ENCODE results near the gene PIK3CB. TPM values are rescaled to one million over a fixed set of nuclear protein-coding genes. Genes with fewer than 3 reads are reported as not detected.
A peak's percentile ranks its signal among the peaks of the same experiment; 100 is the strongest.
"Not testable (repeated sequence)": the region's sequence is repeated elsewhere in the genome, so short reads cannot be mapped to it uniquely, and the experiment has no call there.

PIK3CB gene
- total RNA-seq, 1 donor from 2014 or later, result 33.3 TPM

GRCh38 chr3:138696666-138697370 lies 137.9 kb downstream of the PIK3CB start:
- ATAC-seq (no peak), DNase-seq (no peak)
- intact Hi-C loops (cut with micrococcal nuclease), result no loop called here

DNA sequence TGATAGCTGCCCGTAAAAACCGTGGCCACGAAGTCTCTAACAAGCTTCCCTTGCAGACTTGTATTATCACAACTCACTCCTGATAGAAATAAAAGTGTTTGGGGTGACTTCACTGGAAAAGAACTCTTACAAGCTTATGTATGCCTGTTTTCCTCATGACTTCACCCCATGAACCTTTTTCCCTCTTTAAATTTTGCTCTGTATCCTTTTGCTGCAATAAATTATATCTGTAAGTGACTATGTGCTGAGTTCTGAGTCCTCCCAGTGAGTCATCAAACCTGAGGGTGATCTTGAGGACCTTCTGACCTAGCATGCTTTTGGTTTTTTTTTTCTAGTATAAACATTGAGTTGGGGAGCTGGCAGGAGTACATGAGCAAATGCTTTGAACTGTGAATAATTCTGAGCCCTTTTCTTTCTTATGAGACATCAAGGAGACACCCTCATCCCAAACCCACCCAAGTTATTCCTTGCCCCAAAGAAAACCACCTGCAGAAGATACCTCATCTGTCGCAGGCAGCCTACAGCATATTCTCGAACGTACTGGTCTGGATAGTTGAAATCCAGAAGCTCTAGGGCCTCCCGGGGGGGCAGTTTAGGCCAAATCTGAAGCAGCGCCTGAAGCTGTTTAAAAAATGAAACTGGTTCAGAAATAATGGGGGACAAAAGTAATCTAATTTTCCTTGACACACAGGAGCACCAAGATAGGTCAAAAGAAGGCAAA lies 140.3 kb downstream of the PIK3CB start:
- intact Hi-C loops (cut with micrococcal nuclease), result no loop called here
- DNase-seq, result no peak
- ATAC-seq, result no peak

DNA sequence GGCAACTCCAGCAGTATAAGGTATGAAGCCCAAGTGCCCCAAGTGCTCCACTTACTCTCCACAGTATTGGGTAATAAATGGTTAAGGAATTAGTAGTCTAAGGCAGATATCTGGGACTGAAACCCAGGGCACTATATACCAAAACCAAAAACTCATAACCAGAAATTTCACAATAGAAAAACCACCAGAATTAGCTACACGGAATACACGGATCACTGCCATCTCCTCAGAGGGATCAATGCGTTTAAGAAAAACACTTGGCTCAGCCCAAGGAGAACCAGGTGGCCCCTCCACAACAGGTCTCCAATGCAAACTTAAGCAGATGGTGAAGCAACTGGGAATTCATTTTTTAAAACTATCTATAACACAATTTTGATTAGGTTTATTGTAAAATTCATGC lies 142.6 kb downstream of the PIK3CB start:
- ATAC-seq (no peak), DNase-seq (no peak)
- intact Hi-C loops (cut with micrococcal nuclease), result no loop called here

DNA sequence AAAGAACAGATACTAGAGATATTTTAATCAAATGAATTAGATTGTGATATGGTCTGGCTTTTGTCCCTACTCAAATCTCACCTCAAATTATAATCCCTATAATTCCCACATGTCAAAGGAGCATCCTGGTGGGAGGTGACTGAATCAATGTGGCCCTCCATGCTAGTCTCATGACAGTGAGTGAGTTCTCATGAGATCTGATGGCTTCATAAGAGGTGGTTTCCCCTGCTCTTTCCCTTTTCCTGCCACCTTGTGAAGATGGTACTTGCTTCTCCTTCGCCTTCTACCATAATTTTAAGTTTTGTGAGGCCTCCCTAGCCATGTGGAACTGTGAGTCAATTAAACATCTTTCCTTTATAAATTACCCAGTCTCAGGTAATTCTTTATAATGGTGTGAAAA lies 143.4 kb downstream of the PIK3CB start:
- intact Hi-C loops (cut with micrococcal nuclease), result no loop called here
- ATAC-seq, result no peak

GRCh38 chr3:138690036-138690435 lies 144.7 kb downstream of the PIK3CB start:
- no peak for DNase-seq
- intact Hi-C loops (cut with micrococcal nuclease), result no loop called here
- ATAC-seq, result no peak

More for the DNA sequence above, 143.4 kb downstream of the PIK3CB start:
- DNase-seq, result no peak

GRCh38 chr3:138688871-138689299 lies 145.8 kb downstream of the PIK3CB start:
- ATAC-seq (no peak), DNase-seq (no peak)
- intact Hi-C loops (cut with micrococcal nuclease), result no loop called here

- intact Hi-C loops (cut with micrococcal nuclease), result no loop called here
- DNase-seq, result no peak
- ATAC-seq, result no peak
These were observed 147.5 kb downstream of the PIK3CB start for GRCh38 chr3:138687236-138687635.

- no peak for DNase-seq
- intact Hi-C loops (cut with micrococcal nuclease), result no loop called here
- no peak for ATAC-seq
These were observed 147.9 kb downstream of the PIK3CB start for GRCh38 chr3:138686771-138687221.

DNA sequence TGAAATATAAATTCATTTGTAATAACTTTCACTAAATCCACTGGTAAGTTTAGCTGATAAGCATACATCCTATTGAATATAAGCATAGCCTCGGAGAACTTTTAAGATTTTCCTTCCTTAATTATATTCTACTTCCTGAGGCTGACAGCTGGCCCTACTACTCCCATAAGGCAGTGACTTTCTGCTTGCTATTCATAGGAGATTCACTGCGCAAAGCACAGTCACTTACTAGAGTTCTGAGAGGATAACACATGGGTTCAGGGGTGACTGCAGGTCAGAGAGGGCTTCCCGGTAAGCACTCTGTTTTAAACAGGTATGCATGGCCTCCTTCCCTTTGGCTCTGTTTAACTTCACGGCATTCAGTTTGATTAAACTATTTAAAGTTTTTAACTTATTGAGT lies 150.3 kb downstream of the PIK3CB start:
- DNase-seq (no peak), ATAC-seq (no peak)
- intact Hi-C loops (cut with micrococcal nuclease), result no loop called here

DNA sequence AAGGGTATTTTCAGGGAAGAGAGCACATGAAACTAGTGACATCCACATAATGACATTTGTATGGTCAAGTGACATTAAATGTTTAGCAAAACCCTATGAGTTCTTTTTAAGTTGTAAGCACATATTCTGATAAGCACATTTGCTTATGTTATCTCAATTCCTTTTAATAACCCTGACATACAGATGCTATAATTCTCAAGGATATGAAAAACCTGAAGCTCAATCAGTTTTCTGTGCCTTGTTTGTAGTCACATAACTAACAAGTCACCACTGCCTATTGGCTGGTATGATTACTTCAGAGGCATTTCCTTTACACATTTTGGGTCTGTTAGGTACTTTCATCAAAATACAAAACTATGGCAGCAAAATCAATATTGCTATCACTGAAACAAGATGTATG lies 152.1 kb downstream of the PIK3CB start:
- DNase-seq, result no peak
- ATAC-seq, result no peak
- intact Hi-C loops (cut with micrococcal nuclease), result no loop called here

DNA sequence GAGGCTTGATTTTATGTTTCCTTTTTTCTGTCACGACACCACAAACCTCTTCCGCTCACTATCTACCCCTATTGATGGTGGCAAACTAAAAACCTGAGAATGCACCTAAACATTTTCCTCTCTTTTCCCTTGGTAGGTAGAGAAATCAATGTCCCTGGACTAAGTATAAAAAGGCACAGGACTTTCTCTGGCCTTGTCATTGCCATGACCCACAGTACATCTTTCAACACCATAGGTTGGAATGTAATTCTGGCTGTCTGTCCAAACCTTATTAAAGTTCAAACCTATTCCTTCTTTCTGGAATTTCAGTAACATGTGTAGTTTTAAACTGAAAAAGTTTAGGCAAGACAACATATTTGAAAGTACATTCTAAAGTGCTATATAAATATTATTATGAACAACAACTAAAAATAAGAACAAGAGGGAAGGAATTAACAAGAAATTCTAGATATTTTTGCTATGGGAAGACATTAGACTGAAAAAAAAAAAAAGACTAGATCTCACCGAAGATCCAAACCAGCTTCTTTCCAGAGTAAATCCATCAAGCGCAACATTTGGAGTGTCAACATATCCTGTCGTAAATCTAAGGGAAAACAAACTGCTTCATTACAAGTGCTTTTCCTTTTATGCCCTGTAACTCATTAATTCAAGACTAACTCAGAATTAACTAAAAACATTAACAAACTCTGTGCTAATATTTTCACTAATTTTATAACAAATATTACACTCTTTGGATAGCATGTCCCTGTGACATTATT lies 153.1 kb downstream of the PIK3CB start:
- ATAC-seq (peak; percentile 65), DNase-seq (no peak)
- intact Hi-C loops (cut with micrococcal nuclease), result no loop called here

DNA sequence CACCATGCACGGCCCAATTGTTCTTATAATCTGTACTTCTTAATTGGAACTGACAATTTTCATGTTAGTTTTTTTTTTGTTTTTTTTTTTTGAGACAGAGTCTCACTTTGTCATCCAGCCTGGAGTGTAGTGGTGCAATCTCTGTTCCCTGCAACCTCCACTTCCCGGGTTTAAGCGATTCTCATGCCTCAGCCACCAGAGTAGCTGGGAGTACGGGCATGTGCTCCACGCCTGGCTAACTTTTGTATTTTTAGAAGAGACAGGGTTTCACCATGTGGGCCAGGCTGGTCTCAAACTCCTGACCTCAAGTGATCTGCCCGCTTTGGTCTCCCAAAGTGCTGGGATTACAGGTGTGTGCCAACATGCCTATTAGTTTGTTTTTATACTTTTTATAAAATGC lies 153.8 kb downstream of the PIK3CB start:
- DNase-seq; intact Hi-C loops (cut with micrococcal nuclease): not testable (repeated sequence)
- ATAC-seq, result peak; percentile 31

DNA sequence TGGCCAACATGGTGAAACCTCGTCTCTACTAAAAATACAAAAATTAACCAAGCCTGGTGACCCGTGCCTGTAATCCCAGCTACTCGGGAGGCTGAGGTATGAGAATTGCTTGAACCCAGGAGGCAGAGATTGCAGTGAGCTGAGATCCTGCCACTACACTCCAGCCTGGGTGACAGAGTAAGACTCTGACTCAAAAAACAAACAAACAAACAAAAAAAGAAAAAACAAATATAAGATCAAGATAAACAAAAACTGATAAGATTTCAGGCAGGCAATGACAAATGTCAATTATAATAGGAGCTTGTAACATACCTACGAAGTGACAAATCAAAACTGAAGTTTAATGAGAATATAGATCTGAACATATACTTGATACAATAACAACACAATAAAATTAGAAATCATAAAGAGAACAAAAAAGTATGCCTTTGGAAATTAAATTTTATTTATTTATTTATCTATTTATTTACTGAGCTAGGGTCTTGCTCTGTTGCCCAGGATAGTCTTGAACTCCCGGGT lies 155.8 kb downstream of the PIK3CB start:
- ATAC-seq (no peak), DNase-seq (no peak)
- intact Hi-C loops (cut with micrococcal nuclease), result no loop called here

GRCh38 chr3:138678086-138678485 lies 156.6 kb downstream of the PIK3CB start:
- intact Hi-C loops (cut with micrococcal nuclease), result no loop called here
- DNase-seq (no peak), ATAC-seq (no peak)

DNA sequence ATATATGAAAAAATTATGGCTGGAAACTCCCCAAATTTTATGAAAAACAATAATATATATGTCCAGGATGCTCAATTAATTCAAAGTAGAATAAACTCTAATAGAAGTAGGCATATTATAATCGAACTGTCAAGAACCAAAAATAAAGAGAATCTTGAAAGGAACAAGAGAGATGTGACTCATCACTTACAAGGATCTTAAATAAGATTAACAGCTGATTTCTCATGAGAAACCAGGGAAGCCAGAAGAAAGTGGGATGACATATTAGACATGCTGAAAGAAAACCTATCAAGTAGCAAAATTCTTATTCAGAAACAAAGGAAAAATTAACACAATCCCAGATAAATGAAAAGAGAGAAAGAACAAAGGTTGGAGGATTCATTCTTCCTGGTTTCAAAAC lies 159.3 kb downstream of the PIK3CB start:
- intact Hi-C loops (cut with micrococcal nuclease), result no loop called here

GRCh38 chr3:138673641-138674530 lies 160.8 kb downstream of the PIK3CB start:
- DNase-seq (no peak), ATAC-seq (no peak)
- intact Hi-C loops (cut with micrococcal nuclease), result no loop called here

More for the DNA sequence above, 159.3 kb downstream of the PIK3CB start:
- no peak for DNase-seq
- ATAC-seq, result no peak

GRCh38 chr3:138670407-138670806 lies 164.3 kb downstream of the PIK3CB start:
- ATAC-seq, result no peak
- intact Hi-C loops (cut with micrococcal nuclease), result no loop called here
- no peak for DNase-seq

DNA sequence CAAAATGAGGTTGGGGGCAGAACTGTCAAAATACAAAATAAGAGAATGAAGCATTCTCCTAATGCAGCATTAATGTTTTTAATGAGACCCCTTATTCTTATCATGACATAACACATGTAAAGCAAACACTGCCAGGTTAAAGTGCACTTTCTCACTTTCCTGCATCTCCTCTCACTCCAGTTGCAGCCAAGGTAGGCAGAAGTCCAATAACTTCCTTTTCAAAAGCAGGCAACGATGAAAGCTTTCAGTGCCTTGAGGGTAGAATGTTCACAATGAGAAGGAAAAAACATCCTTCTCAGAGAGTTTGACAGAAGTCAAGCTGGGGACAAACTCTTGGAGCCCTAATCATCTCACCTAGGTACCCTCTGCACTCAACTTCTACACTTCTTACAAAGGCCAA lies 166.6 kb downstream of the PIK3CB start:
- ATAC-seq (no peak), DNase-seq (no peak)
- intact Hi-C loops (cut with micrococcal nuclease), result no loop called here

DNA sequence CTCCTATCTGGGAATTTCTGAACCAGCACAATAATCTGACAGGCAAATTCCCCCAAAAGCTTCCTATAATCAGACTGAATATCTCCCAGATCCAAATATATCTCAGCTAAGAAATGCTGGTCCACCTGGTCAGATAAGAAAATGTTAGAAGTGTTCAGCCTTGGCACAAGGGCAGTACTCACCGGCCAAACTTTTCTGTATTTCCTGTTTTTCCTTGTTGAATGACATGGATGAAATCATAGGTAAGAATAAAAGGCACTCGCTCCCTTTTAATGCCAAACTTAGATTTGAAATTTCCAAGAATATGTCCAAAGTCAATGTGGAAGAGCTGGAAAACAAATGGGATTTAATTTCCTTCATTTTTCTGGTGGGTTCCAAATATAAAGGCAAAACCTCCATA lies 177.2 kb downstream of the PIK3CB start:
- no peak for ATAC-seq
- no peak for DNase-seq
- intact Hi-C loops (cut with micrococcal nuclease), result no loop called here

All from left ventricle myocardium superior (tissue), 1 donor.